Renal cortical epithelial cell (primary cell): ENCODE data around the gene PDK2. TPM values are rescaled to one million over a fixed set of nuclear protein-coding genes. Genes with fewer than 3 reads are reported as not detected.
A peak's percentile ranks its signal among the peaks of the same experiment; 100 is the strongest.

Source experiments
- DNase-seq: peaks from one replicate; pipeline ENCODE4 v3.0.0-alpha.2; 2011; ENCODE audit warnings: low read depth
- total RNA-seq: library from RNA; depleted of rRNA; stranded (reverse); fragments of >200 nt; gene quantifications from 2 replicates; pipeline ENCODE4 v1.2.3, GENCODE V29; 2014

PDK2 gene
- total RNA-seq, 1 donor from 2014 or later: 37.9 TPM

- DNase-seq: no peak
Measured at GRCh38 chr17:50100480-50100883, 5.3 kb downstream of the PDK2 start.

GRCh38 chr17:50100921-50101345, 5.8 kb downstream of the PDK2 start:
- DNase-seq: peak; percentile 61

- no peak for DNase-seq
Measured at GRCh38 chr17:50101346-50102163, 6.4 kb downstream of the PDK2 start.

GRCh38 chr17:50102164-50102991, 7.2 kb downstream of the PDK2 start:
- peak; percentile 65 for DNase-seq

GRCh38 chr17:50103252-50103651, 8.1 kb downstream of the PDK2 start:
- DNase-seq: no peak

- no peak for DNase-seq
Measured at GRCh38 chr17:50103941-50104340, 8.8 kb downstream of the PDK2 start.

GRCh38 chr17:50105811-50106210, 10.7 kb downstream of the PDK2 start:
- DNase-seq: no peak

GRCh38 chr17:50106393-50107131, 11.4 kb downstream of the PDK2 start:
- no peak for DNase-seq

GRCh38 chr17:50107790-50108414, 12.8 kb downstream of the PDK2 start:
- DNase-seq: peak; percentile 72

GRCh38 chr17:50108556-50108955, 13.4 kb downstream of the PDK2 start:
- DNase-seq: no peak

- DNase-seq: no peak
Measured at GRCh38 chr17:50109207-50109606, 14.1 kb downstream of the PDK2 start.

GRCh38 chr17:50109785-50110184, 14.6 kb downstream of the PDK2 start:
- DNase-seq: no peak

GRCh38 chr17:50110591-50111349, 15.6 kb downstream of the PDK2 start:
- no peak for DNase-seq

GRCh38 chr17:50111673-50112655, 16.8 kb downstream of the PDK2 start:
- DNase-seq: no peak

- DNase-seq: no peak
Measured at GRCh38 chr17:50112694-50113093, 17.5 kb downstream of the PDK2 start.

GRCh38 chr17:50113624-50114320, 18.6 kb downstream of the PDK2 start:
- no peak for DNase-seq

- no peak for DNase-seq
Measured at GRCh38 chr17:50114401-50114800, 19.2 kb downstream of the PDK2 start.

GRCh38 chr17:50114849-50115357, 19.8 kb downstream of the PDK2 start:
- peak; percentile 75 for DNase-seq

- DNase-seq: no peak
Measured at GRCh38 chr17:50115756-50116155, 20.6 kb downstream of the PDK2 start.
